ENCODE measurements around the gene CFAP52.

CFAP52 gene

DNA sequence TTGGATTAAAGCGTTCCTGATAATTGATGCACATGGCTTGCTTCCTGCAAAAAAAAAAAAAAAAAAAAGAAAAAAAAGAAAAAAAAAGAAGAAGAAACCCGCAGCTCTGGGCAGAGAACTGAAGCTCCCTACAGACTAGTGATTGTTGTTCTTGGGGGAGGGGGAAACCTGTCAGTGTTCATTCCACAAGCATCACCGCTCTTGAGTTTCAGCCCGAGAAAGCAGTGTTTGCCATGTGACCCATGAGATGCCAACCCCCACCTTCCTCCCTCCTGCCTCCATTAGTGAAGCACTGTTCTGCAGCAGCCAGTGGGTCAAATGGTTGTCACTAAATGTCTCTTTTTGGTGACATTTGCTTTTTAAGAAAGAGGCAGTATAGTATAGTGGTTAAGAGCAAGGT, 70.6 kb downstream of the CFAP52 start:
- TF ChIP-seq SIN3A (IDR thresholded peaks at IDR 0.05; ENCODE audit: borderline replicate concordance, insufficient read depth, low read length) (no peak), FOXP2 (optimal IDR thresholded peaks at IDR 0.05; ENCODE audit: borderline replicate concordance, extremely low read depth, extremely low read length, insufficient read depth) (no peak), POLR2AphosphoS5 (IDR thresholded peaks at IDR 0.05; ENCODE audit: low read depth, low read length) (no peak), TAF1 (IDR thresholded peaks at IDR 0.05; ENCODE audit: borderline replicate concordance, insufficient read depth, low read length) (no peak)
- TF ChIP-seq, protein P1, sequence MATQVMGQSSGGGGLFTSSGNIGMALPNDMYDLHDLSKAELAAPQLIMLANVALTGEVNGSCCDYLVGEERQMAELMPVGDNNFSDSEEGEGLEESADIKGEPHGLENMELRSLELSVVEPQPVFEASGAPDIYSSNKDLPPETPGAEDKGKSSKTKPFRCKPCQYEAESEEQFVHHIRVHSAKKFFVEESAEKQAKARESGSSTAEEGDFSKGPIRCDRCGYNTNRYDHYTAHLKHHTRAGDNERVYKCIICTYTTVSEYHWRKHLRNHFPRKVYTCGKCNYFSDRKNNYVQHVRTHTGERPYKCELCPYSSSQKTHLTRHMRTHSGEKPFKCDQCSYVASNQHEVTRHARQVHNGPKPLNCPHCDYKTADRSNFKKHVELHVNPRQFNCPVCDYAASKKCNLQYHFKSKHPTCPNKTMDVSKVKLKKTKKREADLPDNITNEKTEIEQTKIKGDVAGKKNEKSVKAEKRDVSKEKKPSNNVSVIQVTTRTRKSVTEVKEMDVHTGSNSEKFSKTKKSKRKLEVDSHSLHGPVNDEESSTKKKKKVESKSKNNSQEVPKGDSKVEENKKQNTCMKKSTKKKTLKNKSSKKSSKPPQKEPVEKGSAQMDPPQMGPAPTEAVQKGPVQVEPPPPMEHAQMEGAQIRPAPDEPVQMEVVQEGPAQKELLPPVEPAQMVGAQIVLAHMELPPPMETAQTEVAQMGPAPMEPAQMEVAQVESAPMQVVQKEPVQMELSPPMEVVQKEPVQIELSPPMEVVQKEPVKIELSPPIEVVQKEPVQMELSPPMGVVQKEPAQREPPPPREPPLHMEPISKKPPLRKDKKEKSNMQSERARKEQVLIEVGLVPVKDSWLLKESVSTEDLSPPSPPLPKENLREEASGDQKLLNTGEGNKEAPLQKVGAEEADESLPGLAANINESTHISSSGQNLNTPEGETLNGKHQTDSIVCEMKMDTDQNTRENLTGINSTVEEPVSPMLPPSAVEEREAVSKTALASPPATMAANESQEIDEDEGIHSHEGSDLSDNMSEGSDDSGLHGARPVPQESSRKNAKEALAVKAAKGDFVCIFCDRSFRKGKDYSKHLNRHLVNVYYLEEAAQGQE (IDR thresholded peaks at IDR 0.05; ENCODE audit: insufficient read depth in 1 of 2, low read depth in 2 of 2, low read length in 2 of 2): no peak

- TF ChIP-seq, protein P1 (IDR thresholded peaks at IDR 0.05; ENCODE audit: insufficient read depth in 1 of 2, low read depth in 2 of 2, low read length in 2 of 2): no peak
- TF ChIP-seq POLR2AphosphoS5 (IDR thresholded peaks at IDR 0.05; ENCODE audit: low read depth, low read length) (no peak), TAF1 (IDR thresholded peaks at IDR 0.05; ENCODE audit: borderline replicate concordance, insufficient read depth, low read length) (no peak), FOXP2 (optimal IDR thresholded peaks at IDR 0.05; ENCODE audit: borderline replicate concordance, extremely low read depth, extremely low read length, insufficient read depth) (no peak), SIN3A (IDR thresholded peaks at IDR 0.05; ENCODE audit: borderline replicate concordance, insufficient read depth, low read length) (no peak)
Observed at GRCh38 chr17:9648521-9649110, 72.2 kb downstream of the CFAP52 start.

GRCh38 chr17:9658593-9659211, 82.3 kb downstream of the CFAP52 start:
- TF ChIP-seq POLR2AphosphoS5 (IDR thresholded peaks at IDR 0.05; ENCODE audit: low read depth, low read length) (no peak), TAF1 (IDR thresholded peaks at IDR 0.05; ENCODE audit: borderline replicate concordance, insufficient read depth, low read length) (no peak), SIN3A (IDR thresholded peaks at IDR 0.05; ENCODE audit: borderline replicate concordance, insufficient read depth, low read length) (no peak), FOXP2 (optimal IDR thresholded peaks at IDR 0.05; ENCODE audit: borderline replicate concordance, extremely low read depth, extremely low read length, insufficient read depth) (no peak)
- TF ChIP-seq, protein P1 (IDR thresholded peaks at IDR 0.05; ENCODE audit: insufficient read depth in 1 of 2, low read depth in 2 of 2, low read length in 2 of 2): no peak

- TF ChIP-seq FOXP2 (optimal IDR thresholded peaks at IDR 0.05; ENCODE audit: borderline replicate concordance, extremely low read depth, extremely low read length, insufficient read depth): no peak
- no peak for TF ChIP-seq SIN3A (IDR thresholded peaks at IDR 0.05; ENCODE audit: borderline replicate concordance, insufficient read depth, low read length)
- TF ChIP-seq, protein P1 (IDR thresholded peaks at IDR 0.05; ENCODE audit: insufficient read depth in 1 of 2, low read depth in 2 of 2, low read length in 2 of 2): no peak
- TF ChIP-seq POLR2AphosphoS5 (IDR thresholded peaks at IDR 0.05; ENCODE audit: low read depth, low read length): no peak
- no peak for TF ChIP-seq TAF1 (IDR thresholded peaks at IDR 0.05; ENCODE audit: borderline replicate concordance, insufficient read depth, low read length)
Observed at GRCh38 chr17:9661027-9661426, 84.6 kb downstream of the CFAP52 start.

Data from PFSK-1 (cell line).